ENCODE data around the gene GABRR1. TPM values are rescaled to one million over a fixed set of nuclear protein-coding genes. Genes with fewer than 3 reads are reported as not detected.
"Not testable (repeated sequence)": the region's sequence is repeated elsewhere in the genome, so short reads cannot be mapped to it uniquely, and the experiment has no call there.

GABRR1 gene
- total RNA-seq, 1 donor from 2014 or later = 0.12 TPM

GRCh38 chr6:89239338-89239737 lies 22.2 kb upstream of the GABRR1 start:
- DNase-seq (ENCODE audit: low read depth, low spot score) = no peak
- peaks cover 20% of the 10 kb centered on the region for H3K4me1 Mint-ChIP-seq
- H3K9me3 Mint-ChIP-seq = peaks cover 4% of the 10 kb centered on the region
- H3K4me3 Mint-ChIP-seq = no peak overlapping the region
- peaks cover 3% of the 10 kb centered on the region for H3K36me3 Mint-ChIP-seq (ENCODE audit: low read depth)
- no peaks in the 10 kb centered on the region for H3K27me3 Mint-ChIP-seq (ENCODE audit: low read depth)
- no peak overlapping the region for H3K27ac Mint-ChIP-seq (ENCODE audit: unreplicated experiment)
- TF ChIP-seq CTCF (conservative IDR thresholded peaks at IDR 0.05) = peak; percentile 54

- TF ChIP-seq CTCF (conservative IDR thresholded peaks at IDR 0.05) = no peak
- H3K9me3 Mint-ChIP-seq = peaks cover 4% of the 10 kb centered on the region
- peaks cover 8% of the 10 kb centered on the region for H3K4me1 Mint-ChIP-seq
- no peaks in the 10 kb centered on the region for H3K27me3 Mint-ChIP-seq (ENCODE audit: low read depth)
- DNase-seq (ENCODE audit: low read depth, low spot score) = no peak
- no peak overlapping the region for H3K27ac Mint-ChIP-seq (ENCODE audit: unreplicated experiment)
- H3K36me3 Mint-ChIP-seq (ENCODE audit: low read depth) = peaks cover 8% of the 10 kb centered on the region
- H3K4me3 Mint-ChIP-seq = no peak overlapping the region
Measured at GRCh38 chr6:89237158-89237557, 20.0 kb upstream of the GABRR1 start.

- H3K4me3 Mint-ChIP-seq; H3K9me3 Mint-ChIP-seq; H3K4me1 Mint-ChIP-seq; DNase-seq (ENCODE audit: low read depth, low spot score); H3K27me3 Mint-ChIP-seq (ENCODE audit: low read depth); H3K27ac Mint-ChIP-seq (ENCODE audit: unreplicated experiment): not testable (repeated sequence)
- H3K36me3 Mint-ChIP-seq (ENCODE audit: low read depth) = peaks cover 10% of the 10 kb centered on the region
Measured at GRCh38 chr6:89233605-89234004, 16.4 kb upstream of the GABRR1 start.

- Mint-ChIP-seq H3K36me3 (ENCODE audit: low read depth) (peaks cover 3% of the 10 kb centered on the region), H3K9me3 (peaks cover 4% of the 10 kb centered on the region), H3K27ac (ENCODE audit: unreplicated experiment) (no peak overlapping the region), H3K4me3 (no peak overlapping the region), H3K4me1 (peaks cover 2% of the 10 kb centered on the region), H3K27me3 (ENCODE audit: low read depth) (no peaks in the 10 kb centered on the region)
- DNase-seq (ENCODE audit: low read depth, low spot score) = no peak
- TF ChIP-seq CTCF (conservative IDR thresholded peaks at IDR 0.05) = no peak
Measured at GRCh38 chr6:89222712-89223039, 5.5 kb upstream of the GABRR1 start.

- Mint-ChIP-seq H3K27ac (ENCODE audit: unreplicated experiment) (no peak overlapping the region), H3K36me3 (ENCODE audit: low read depth) (peaks cover 3% of the 10 kb centered on the region), H3K4me3 (no peak overlapping the region), H3K4me1 (peaks cover 7% of the 10 kb centered on the region), H3K27me3 (ENCODE audit: low read depth) (no peaks in the 10 kb centered on the region), H3K9me3 (peaks cover 5% of the 10 kb centered on the region)
- DNase-seq (ENCODE audit: low read depth, low spot score) = no peak
- no peak for TF ChIP-seq CTCF (conservative IDR thresholded peaks at IDR 0.05)
Measured at GRCh38 chr6:89221971-89222711, 5.0 kb upstream of the GABRR1 start.

- no peak for DNase-seq (ENCODE audit: low read depth, low spot score)
- no peak overlapping the region for H3K27ac Mint-ChIP-seq (ENCODE audit: unreplicated experiment)
Measured at GRCh38 chr6:89221129-89221528, 4.0 kb upstream of the GABRR1 start.

More at GRCh38 chr6:89221129-89221528, 4.0 kb upstream of the GABRR1 start:
- peaks cover 5% of the 10 kb centered on the region for H3K9me3 Mint-ChIP-seq
- no peak for TF ChIP-seq CTCF (conservative IDR thresholded peaks at IDR 0.05)
- no peaks in the 10 kb centered on the region for H3K27me3 Mint-ChIP-seq (ENCODE audit: low read depth)
- H3K36me3 Mint-ChIP-seq (ENCODE audit: low read depth) = peaks cover 3% of the 10 kb centered on the region
- no peak overlapping the region for H3K4me3 Mint-ChIP-seq
- peaks cover 7% of the 10 kb centered on the region for H3K4me1 Mint-ChIP-seq

Measured in neural crest cell (in vitro differentiated cells).